Right atrium auricular region (tissue), 2 donors: Measurements from ENCODE around the gene NCK1. TPM values are rescaled to one million over a fixed set of nuclear protein-coding genes. Genes with fewer than 3 reads are reported as not detected.

Source experiments
- DNase-seq: peaks from one replicate; pipeline ENCODE4 v3.0.0-alpha.2; 2019; ENCODE audit warnings: low spot score
- H3K27ac ChIP-seq, 2 donors: fragments of 200-600 bp; sonication (generic); 1 replicate in 1 of 2; 2 replicates in 1 of 2; pipeline ENCODE4 v1.5.1; 2016 to 2019
- H3K27me3 ChIP-seq, 2 donors: fragments of 200-600 bp; sonication (generic); one replicate each; pipeline versions ENCODE4 v1.5.1 to v1.6.0; 2017 to 2019
- H3K36me3 ChIP-seq: fragments of 200-600 bp; sonication (generic); one replicate; pipeline ENCODE4 v1.5.1; 2016
- H3K4me1 ChIP-seq, 2 donors: fragments of 200-600 bp; sonication (generic); one replicate each; pipeline versions ENCODE4 v1.5.1 to v1.6.0; 2017 to 2019
- H3K4me3 ChIP-seq, 2 donors: fragments of 200-600 bp; sonication (generic); 1 replicate in 1 of 2; 2 replicates in 1 of 2; pipeline ENCODE4 v1.5.1; 2017 to 2019; ENCODE audit warnings: mild to moderate bottlenecking in 1 of 2, moderate library complexity in 1 of 2
- H3K9me3 ChIP-seq, 2 donors: fragments of 200-600 bp; sonication (generic); one replicate each; pipeline ENCODE4 v1.5.1; 2019
- total RNA-seq, 2 donors: library from RNA; depleted of rRNA; stranded (reverse); fragments of >200 nt; gene quantifications; one replicate each; pipeline ENCODE4 v1.1.0, GENCODE V29; 2016
- TF ChIP-seq, protein P1 (sequence below), 2 donors: fragments of 200-600 bp; sonication (generic); IDR thresholded peaks; one replicate each; pipeline ENCODE4 v1.5.1; 2019; ENCODE audit warnings: antibody characterized with exemption in 2 of 2

The NCK1 gene
- total RNA-seq, 2 donors from 2014 or later: 21.5 to 22.0 TPM

DNA sequence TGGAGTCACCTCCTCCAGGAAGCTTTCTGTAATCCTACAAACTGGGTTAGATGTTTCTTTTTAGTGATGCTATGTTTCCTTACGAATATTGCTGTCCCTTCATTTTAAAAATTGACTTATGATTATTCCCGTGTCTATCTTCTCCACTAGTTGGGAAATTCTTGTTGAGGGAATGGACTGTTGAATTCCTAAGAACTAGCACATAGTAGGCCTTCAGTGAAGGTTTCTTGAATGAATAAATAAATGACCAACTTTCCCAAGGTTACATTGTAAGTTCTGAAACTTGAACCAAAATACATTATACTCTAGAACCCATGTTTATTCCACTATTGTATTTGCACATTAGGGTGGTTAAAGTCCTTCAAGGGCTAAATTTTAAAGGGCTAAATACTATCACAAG is 95.0 kb downstream of the NCK1 start:
- Histone ChIP-seq H3K36me3 (no peaks in the 10 kb centered on the region), H3K4me1 (no peaks in the 10 kb centered on the region), H3K4me3 (no peak overlapping the region), H3K27ac (no peak overlapping the region), H3K9me3 (no peaks in the 10 kb centered on the region), H3K27me3 (no peaks in the 10 kb centered on the region)
- DNase-seq: no peak
- TF ChIP-seq, protein P1, sequence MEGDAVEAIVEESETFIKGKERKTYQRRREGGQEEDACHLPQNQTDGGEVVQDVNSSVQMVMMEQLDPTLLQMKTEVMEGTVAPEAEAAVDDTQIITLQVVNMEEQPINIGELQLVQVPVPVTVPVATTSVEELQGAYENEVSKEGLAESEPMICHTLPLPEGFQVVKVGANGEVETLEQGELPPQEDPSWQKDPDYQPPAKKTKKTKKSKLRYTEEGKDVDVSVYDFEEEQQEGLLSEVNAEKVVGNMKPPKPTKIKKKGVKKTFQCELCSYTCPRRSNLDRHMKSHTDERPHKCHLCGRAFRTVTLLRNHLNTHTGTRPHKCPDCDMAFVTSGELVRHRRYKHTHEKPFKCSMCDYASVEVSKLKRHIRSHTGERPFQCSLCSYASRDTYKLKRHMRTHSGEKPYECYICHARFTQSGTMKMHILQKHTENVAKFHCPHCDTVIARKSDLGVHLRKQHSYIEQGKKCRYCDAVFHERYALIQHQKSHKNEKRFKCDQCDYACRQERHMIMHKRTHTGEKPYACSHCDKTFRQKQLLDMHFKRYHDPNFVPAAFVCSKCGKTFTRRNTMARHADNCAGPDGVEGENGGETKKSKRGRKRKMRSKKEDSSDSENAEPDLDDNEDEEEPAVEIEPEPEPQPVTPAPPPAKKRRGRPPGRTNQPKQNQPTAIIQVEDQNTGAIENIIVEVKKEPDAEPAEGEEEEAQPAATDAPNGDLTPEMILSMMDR (IDR thresholded peaks at IDR 0.05): no peak

DNA sequence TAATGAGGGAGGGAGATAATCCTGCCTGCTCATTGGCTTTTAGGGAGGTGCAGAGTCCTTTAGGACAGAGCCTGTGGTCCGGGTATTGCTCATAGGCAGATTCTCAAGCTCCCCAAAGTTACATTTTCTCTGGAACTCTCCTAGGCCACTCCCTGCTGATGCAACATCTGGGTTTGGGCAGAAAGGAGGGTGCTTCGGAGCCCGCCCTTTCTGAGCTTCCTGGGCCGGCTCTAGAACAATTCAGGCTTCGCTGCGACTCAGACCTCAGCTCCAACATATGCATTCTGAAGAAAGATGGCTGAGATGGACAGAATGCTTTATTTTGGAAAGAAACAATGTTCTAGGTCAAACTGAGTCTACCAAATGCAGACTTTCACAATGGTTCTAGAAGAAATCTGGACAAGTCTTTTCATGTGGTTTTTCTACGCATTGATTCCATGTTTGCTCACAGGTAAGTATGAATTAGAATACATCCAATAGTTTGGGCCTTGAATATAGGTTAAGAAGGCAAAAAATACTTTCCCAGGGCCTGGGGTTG is 95.8 kb downstream of the NCK1 start, which contains the start of gene IL20RB:
TSS of gene IL20RB (plus strand) at position 233 of the 538 bp plus-strand sequence. CDS start at position 364, 131 bp downstream.
- Histone ChIP-seq H3K27ac (no peak within 1 kb of the TSS), H3K27me3 (no peaks in the 10 kb centered on the region), H3K36me3 (no peaks in the 10 kb centered on the region), H3K4me3 (no peak within 1 kb of the TSS), H3K9me3 (no peaks in the 10 kb centered on the region), H3K4me1 (no peaks in the 10 kb centered on the region)
- TF ChIP-seq, protein P1 (IDR thresholded peaks at IDR 0.05): no peak
- DNase-seq: no peak

DNA sequence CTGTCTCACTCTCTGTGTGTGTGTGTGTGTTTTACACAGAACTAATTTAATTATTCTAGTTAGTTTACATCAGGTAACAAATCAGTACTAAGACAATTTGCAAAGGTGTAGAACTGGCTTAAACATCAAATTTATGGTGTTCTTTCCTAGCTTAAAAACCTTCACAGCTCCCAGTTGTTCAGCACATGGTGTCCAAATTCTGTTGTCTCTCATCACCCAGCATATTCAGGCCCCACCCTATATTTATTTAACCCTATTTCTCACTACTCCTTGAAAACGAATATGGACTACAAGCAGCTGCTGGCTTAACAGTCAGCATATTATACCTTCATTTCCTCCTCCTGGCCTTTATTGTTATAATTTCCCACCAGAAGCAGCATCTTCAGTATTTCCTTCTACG is 96.9 kb downstream of the NCK1 start:
- TF ChIP-seq, protein P1 (IDR thresholded peaks at IDR 0.05): no peak
- no peaks in the 10 kb centered on the region for H3K4me1 ChIP-seq
- no peak overlapping the region for H3K27ac ChIP-seq
- no peak for DNase-seq
- no peak overlapping the region for H3K4me3 ChIP-seq
- H3K9me3 ChIP-seq: no peaks in the 10 kb centered on the region
- no peaks in the 10 kb centered on the region for H3K36me3 ChIP-seq
- no peaks in the 10 kb centered on the region for H3K27me3 ChIP-seq

DNA sequence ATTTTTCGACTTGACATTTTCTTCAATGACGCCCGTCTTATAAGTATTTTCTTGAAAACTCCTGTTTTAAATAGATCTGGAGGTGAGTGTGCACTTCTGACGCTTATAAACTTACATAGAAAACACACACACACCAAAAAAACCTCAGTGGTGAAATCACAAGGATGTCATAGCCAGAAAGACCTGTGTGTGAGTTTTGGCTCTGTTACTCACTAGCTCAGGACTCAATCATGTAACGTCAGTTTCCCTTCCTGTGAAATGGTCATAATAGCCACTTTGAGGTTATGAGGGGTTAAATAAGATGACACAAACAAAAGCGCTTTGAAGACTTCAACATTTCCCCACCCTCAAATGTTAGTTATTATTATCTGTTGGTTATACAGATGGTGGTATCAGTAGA is 97.6 kb downstream of the NCK1 start:
- H3K4me3 ChIP-seq: no peak overlapping the region
- TF ChIP-seq, protein P1 (IDR thresholded peaks at IDR 0.05): no peak

DNA sequence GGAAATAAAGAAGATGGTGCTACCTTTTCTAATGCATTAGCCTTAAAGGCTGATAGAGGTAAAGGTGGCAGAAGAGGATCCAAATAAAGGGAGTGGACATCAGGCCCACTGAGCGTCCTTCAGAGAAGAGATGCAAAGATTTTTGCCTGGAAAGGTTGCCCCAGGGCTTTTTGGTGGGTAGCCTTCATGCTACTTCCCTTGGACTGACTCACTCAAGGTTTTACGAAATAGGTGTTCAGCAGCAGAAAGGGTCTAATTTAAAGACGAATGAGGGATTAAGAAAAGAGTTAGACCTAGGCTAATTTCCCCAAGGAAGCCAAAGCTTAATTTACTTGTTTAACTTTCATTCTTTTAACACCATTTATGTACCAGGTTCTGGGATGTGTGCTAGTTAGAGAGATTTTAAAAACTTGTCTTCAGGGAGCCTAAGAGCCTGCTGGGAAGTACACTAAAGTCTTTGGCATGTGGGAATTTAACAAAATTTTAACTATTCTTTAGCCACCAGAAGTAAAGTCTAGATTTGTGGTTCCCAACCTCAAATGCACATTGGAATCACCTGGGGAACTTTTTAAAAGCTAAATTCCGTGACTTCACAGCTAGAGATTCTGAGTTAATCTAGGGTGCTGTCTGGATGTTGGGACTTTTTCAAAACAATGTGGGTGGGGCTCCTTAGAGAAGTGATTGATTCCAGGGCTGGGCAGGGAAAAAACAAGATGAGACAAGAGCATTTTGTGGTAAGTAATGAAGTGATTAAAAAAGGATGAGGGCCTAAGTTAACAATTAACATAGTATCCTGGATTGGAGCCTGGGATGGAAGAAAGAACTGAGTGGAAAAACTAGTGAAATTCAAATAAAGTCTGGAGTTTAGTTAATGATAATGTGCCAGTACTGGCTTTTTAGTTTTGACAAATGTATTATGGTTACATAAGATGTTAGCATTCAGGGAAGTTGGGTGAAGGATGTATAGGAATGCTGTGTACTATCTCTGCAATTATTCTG is 99.1 kb downstream of the NCK1 start:
- H3K9me3 ChIP-seq: no peaks in the 10 kb centered on the region
- H3K4me3 ChIP-seq: no peak overlapping the region
- no peak for DNase-seq
- H3K4me1 ChIP-seq: no peaks in the 10 kb centered on the region
- H3K36me3 ChIP-seq: no peaks in the 10 kb centered on the region
- H3K27ac ChIP-seq: no peak overlapping the region
- TF ChIP-seq, protein P1 (IDR thresholded peaks at IDR 0.05): no peak
- no peaks in the 10 kb centered on the region for H3K27me3 ChIP-seq

More for the DNA sequence above, 97.6 kb downstream of the NCK1 start:
- no peak for DNase-seq
- Histone ChIP-seq H3K9me3 (no peaks in the 10 kb centered on the region), H3K27me3 (no peaks in the 10 kb centered on the region), H3K36me3 (no peaks in the 10 kb centered on the region), H3K4me1 (no peaks in the 10 kb centered on the region), H3K27ac (no peak overlapping the region)
